ENCODE results near the gene MOCS1. TPM values are rescaled to one million over a fixed set of nuclear protein-coding genes. Genes with fewer than 3 reads are reported as not detected.

Gene MOCS1
- polyA plus RNA-seq, 3 donors, result 0.05 to 0.26 (median 0.12) TPM

- H3K9me3 ChIP-seq (replicated peaks in 1 of 2; ENCODE audit: control insufficient read depth in 1 of 2, insufficient read depth in 1 of 2, low read length in 2 of 2), result no peaks in the 10 kb centered on the region
- no peak for DNase-seq
- H3K27me3 ChIP-seq (ENCODE audit: control insufficient read depth in 2 of 2, insufficient read depth in 2 of 2, low read length in 2 of 2), result no peaks in the 10 kb centered on the region
- Mint-ChIP-seq H3K9me3 (peaks cover 0 to 3% (median 0%) of the 10 kb centered on the region in 7 donors), H3K27ac (no peak overlapping the region), H3K27me3 (ENCODE audit: low read depth in 3 of 3) (peaks cover 4 to 11% (median 8%) of the 10 kb centered on the region in 3 donors), H3K4me3 (no peak overlapping the region), H3K36me3 (no peaks in the 10 kb centered on the region), H3K4me1 (no peaks in the 10 kb centered on the region)
- no peaks in the 10 kb centered on the region for H3K36me3 ChIP-seq (replicated peaks in 1 of 2; ENCODE audit: control insufficient read depth in 1 of 2, insufficient read depth in 2 of 2, low read length in 2 of 2)
- no peak overlapping the region for H3K27ac ChIP-seq (ENCODE audit: low read depth in 1 of 2, low read length in 2 of 2)
- no peaks in the 10 kb centered on the region for H3K79me2 ChIP-seq (ENCODE audit: insufficient read depth, low read length)
- no peaks in the 10 kb centered on the region for H4K20me1 ChIP-seq (ENCODE audit: insufficient read depth, low read length)
- WGBS (ENCODE audit: insufficient coverage), result 96% methylated on average over 8 of the region's 10 CpGs
- no peak overlapping the region for H3K4me2 ChIP-seq (replicated peaks; ENCODE audit: extremely low read depth, low read length, poor library complexity, severe bottlenecking)
- H3K4me3 ChIP-seq (replicated peaks in 1 of 3; ENCODE audit: low read depth in 2 of 3, low read length in 3 of 3), result no peak overlapping the region
- TF ChIP-seq CTCF (IDR thresholded peaks at IDR 0.05), result no peak
- H2AFZ ChIP-seq (ENCODE audit: insufficient read depth, low read depth, low read length, poor library complexity, severe bottlenecking), result no peak overlapping the region
- intact Hi-C loops (cut with micrococcal nuclease), result no loop called here
- H3K9ac ChIP-seq (ENCODE audit: insufficient read depth, low read length, poor library complexity, severe bottlenecking), result no peak overlapping the region
- no peaks in the 10 kb centered on the region for H3K4me1 ChIP-seq (ENCODE audit: control insufficient read depth in 1 of 2, insufficient read depth in 2 of 2, low read length in 2 of 2)
Observed at GRCh38 chr6:39901116-39901655, 33.1 kb downstream of the MOCS1 start.

GRCh38 chr6:39899554-39900295 lies 34.5 kb downstream of the MOCS1 start:
- no peaks in the 10 kb centered on the region for H4K20me1 ChIP-seq (ENCODE audit: insufficient read depth, low read length)
- no peak overlapping the region for H3K9ac ChIP-seq (ENCODE audit: insufficient read depth, low read length, poor library complexity, severe bottlenecking)
- no peaks in the 10 kb centered on the region for H3K9me3 ChIP-seq (replicated peaks in 1 of 2; ENCODE audit: control insufficient read depth in 1 of 2, insufficient read depth in 1 of 2, low read length in 2 of 2)
- H3K4me2 ChIP-seq (replicated peaks; ENCODE audit: extremely low read depth, low read length, poor library complexity, severe bottlenecking), result no peak overlapping the region
- H3K27me3 Mint-ChIP-seq (ENCODE audit: low read depth in 3 of 3), result peaks cover 4 to 11% (median 8%) of the 10 kb centered on the region in 3 donors
- H2AFZ ChIP-seq (ENCODE audit: insufficient read depth, low read depth, low read length, poor library complexity, severe bottlenecking), result no peak overlapping the region
- DNase-seq, result no peak
- no peaks in the 10 kb centered on the region for H3K4me1 ChIP-seq (ENCODE audit: control insufficient read depth in 1 of 2, insufficient read depth in 2 of 2, low read length in 2 of 2)
- H3K4me3 ChIP-seq (replicated peaks in 1 of 3; ENCODE audit: low read depth in 2 of 3, low read length in 3 of 3), result no peak overlapping the region
- peak overlapping the region in 1 of 7 donors; percentile 71 for H3K27ac Mint-ChIP-seq
- H3K36me3 ChIP-seq (replicated peaks in 1 of 2; ENCODE audit: control insufficient read depth in 1 of 2, insufficient read depth in 2 of 2, low read length in 2 of 2), result no peaks in the 10 kb centered on the region
- H3K36me3 Mint-ChIP-seq, result no peaks in the 10 kb centered on the region
- H3K79me2 ChIP-seq (ENCODE audit: insufficient read depth, low read length), result no peaks in the 10 kb centered on the region
- 89% methylated on average over 10 of the region's 10 CpGs for WGBS (ENCODE audit: insufficient coverage)
- no peak overlapping the region for H3K27ac ChIP-seq (ENCODE audit: low read depth in 1 of 2, low read length in 2 of 2)
- TF ChIP-seq CTCF (IDR thresholded peaks at IDR 0.05), result no peak
- H3K4me1 Mint-ChIP-seq, result no peaks in the 10 kb centered on the region
- H3K9me3 Mint-ChIP-seq, result peaks cover 0 to 3% (median 0%) of the 10 kb centered on the region in 7 donors
- intact Hi-C loops (cut with micrococcal nuclease), result no loop called here
- H3K27me3 ChIP-seq (ENCODE audit: control insufficient read depth in 2 of 2, insufficient read depth in 2 of 2, low read length in 2 of 2), result no peaks in the 10 kb centered on the region
- no peak overlapping the region for H3K4me3 Mint-ChIP-seq
